CD8-positive, alpha-beta memory T cell (primary cell): Measurements from ENCODE around the gene HSF2BP. TPM values are rescaled to one million over a fixed set of nuclear protein-coding genes. Genes with fewer than 3 reads are reported as not detected.
"Not testable (repeated sequence)": the region's sequence is repeated elsewhere in the genome, so short reads cannot be mapped to it uniquely, and the experiment has no call there.

ENCODE experiments used
- CTCF ChIA-PET: fragments of 350-600 bp; sonication (Branson Sonifier 250); formaldehyde crosslinking; loops from one replicate; lab custom pipeline; 2021; ENCODE audit warnings: antibody characterized with exemption; lab: Charles Lee
- POLR2A ChIA-PET: fragments of 350-600 bp; sonication (Branson Sonifier 250); formaldehyde crosslinking; loops from one replicate; lab custom pipeline; 2021; ENCODE audit warnings: antibody characterized with exemption; lab: Charles Lee
- DNase-seq, 5 donors: peaks; one replicate each; pipeline versions ENCODE4 v3.0.0 to v3.0.0-alpha.2; 2020 to 2022; ENCODE audit warnings: mixed read lengths in 1 of 5
- H3K27ac ChIP-seq: one replicate; pipeline ENCODE4 v1.7.0; 2013; ENCODE audit warnings: low read depth, mild to moderate bottlenecking, low read length, moderate library complexity
- H3K27me3 ChIP-seq: 2 replicates; pipeline ENCODE4 v1.7.0; 2013; ENCODE audit warnings: low read length, mild to moderate bottlenecking; ENCODE audit not compliant: insufficient read depth, poor library complexity, severe bottlenecking
- H3K36me3 ChIP-seq: 2 replicates; pipeline ENCODE4 v1.7.0; 2013; ENCODE audit warnings: mild to moderate bottlenecking, low read length, moderate library complexity; ENCODE audit not compliant: insufficient read depth
- H3K4me1 ChIP-seq: 2 replicates; pipeline ENCODE4 v1.7.0; 2013; ENCODE audit warnings: mild to moderate bottlenecking, low read length, moderate library complexity; ENCODE audit not compliant: insufficient read depth
- H3K4me3 ChIP-seq: 2 replicates; pipeline ENCODE4 v1.7.0; 2013; ENCODE audit warnings: mild to moderate bottlenecking, low read length
- H3K9me3 ChIP-seq: 2 replicates; pipeline ENCODE4 v1.7.0; 2013; ENCODE audit warnings: mild to moderate bottlenecking, low read length
- H3K27ac Mint-ChIP-seq, 8 donors: one replicate each; pipeline ENCODE4 v1.8.0; 2020 to 2021; ENCODE audit warnings: mixed read lengths in 8 of 8, mild to moderate bottlenecking in 6 of 8, inconsistent platforms in 3 of 8, moderate library complexity in 3 of 8
- H3K27me3 Mint-ChIP-seq, 2 donors: one replicate each; pipeline ENCODE4 v1.8.0; 2020 to 2021; ENCODE audit warnings: mixed read lengths in 2 of 2, mild to moderate bottlenecking in 1 of 2, moderate library complexity in 1 of 2
- H3K36me3 Mint-ChIP-seq, 3 donors: one replicate each; pipeline ENCODE4 v1.8.0; 2020 to 2021; ENCODE audit warnings: mixed read lengths in 3 of 3, inconsistent platforms in 1 of 3, mild to moderate bottlenecking in 1 of 3
- H3K4me1 Mint-ChIP-seq, 3 donors: one replicate each; pipeline ENCODE4 v1.8.0; 2020 to 2021; ENCODE audit warnings: mixed read lengths in 3 of 3, inconsistent platforms in 1 of 3, mild to moderate bottlenecking in 1 of 3
- H3K4me3 Mint-ChIP-seq, 7 donors: one replicate each; pipeline ENCODE4 v1.8.0; 2020 to 2021; ENCODE audit warnings: mixed read lengths in 7 of 7, mild to moderate bottlenecking in 6 of 7, moderate library complexity in 4 of 7, inconsistent platforms in 2 of 7
- H3K9me3 Mint-ChIP-seq, 5 donors: one replicate each; pipeline ENCODE4 v1.8.0; 2020 to 2022; ENCODE audit warnings: mixed read lengths in 5 of 5, mild to moderate bottlenecking in 3 of 5, moderate library complexity in 2 of 5, inconsistent platforms in 1 of 5
- polyA plus RNA-seq: library from polyadenylated mRNA; unstranded; fragments of 300-500 nt; fragmentation: Illumina TruSeq; gene quantifications from one replicate; pipeline ENCODE4 v1.2.3, GENCODE V29; 2021
- total RNA-seq, 2 experiments: library from RNA; stranded (reverse); gene quantifications; one replicate each; pipeline ENCODE4 v1.2.3, GENCODE V29; 2021

Gene HSF2BP
- total and polyA plus RNA-seq, 3 experiments from 2014 or later, result 0.28 to 1.4 (median 0.53) TPM

- POLR2A ChIA-PET, result no interaction called here
- no peak overlapping the region for H3K27ac Mint-ChIP-seq
- peaks cover 6% of the 10 kb centered on the region for H3K27me3 ChIP-seq
- H3K4me3 Mint-ChIP-seq, result no peak overlapping the region
- H3K27me3 Mint-ChIP-seq, result peaks cover 4 to 6% of the 10 kb centered on the region in 2 donors
- H3K27ac ChIP-seq, result no peak overlapping the region
- H3K36me3 ChIP-seq, result no peaks in the 10 kb centered on the region
- H3K9me3 Mint-ChIP-seq, result no peaks in the 10 kb centered on the region
- CTCF ChIA-PET, result no interaction called here
- H3K4me1 ChIP-seq, result no peaks in the 10 kb centered on the region
- DNase-seq, result no peak
- peaks cover 5 to 6% (median 6%) of the 10 kb centered on the region in 3 donors for H3K4me1 Mint-ChIP-seq
- H3K9me3 ChIP-seq, result no peaks in the 10 kb centered on the region
- no peak overlapping the region for H3K4me3 ChIP-seq
- no peaks in the 10 kb centered on the region for H3K36me3 Mint-ChIP-seq
These were observed 62.7 kb downstream of the HSF2BP start for GRCh38 chr21:43596616-43597015.

DNA sequence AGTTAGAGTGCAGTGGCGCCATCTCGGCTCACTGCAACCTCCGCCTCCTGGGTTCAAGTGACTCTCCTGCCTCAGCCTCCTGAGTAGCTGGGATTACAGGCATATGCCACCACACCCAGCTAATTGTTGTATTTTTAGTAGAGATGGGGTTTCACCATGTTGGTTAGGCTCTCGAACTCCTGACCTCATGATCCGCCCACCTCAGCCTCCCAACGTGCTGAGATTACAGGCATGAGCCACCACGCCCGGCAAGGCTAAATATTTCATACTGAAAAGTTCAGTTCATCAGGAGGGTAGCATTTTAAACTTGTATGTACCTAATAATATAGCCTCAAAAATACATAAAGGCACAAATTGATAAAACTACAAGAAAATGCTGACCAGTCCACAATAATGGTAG lies 63.5 kb downstream of the HSF2BP start:
- H3K27me3 ChIP-seq, H3K36me3 ChIP-seq, POLR2A ChIA-PET, H3K27ac ChIP-seq, DNase-seq, H3K27me3 Mint-ChIP-seq, CTCF ChIA-PET, H3K27ac Mint-ChIP-seq, H3K36me3 Mint-ChIP-seq, H3K4me3 Mint-ChIP-seq, H3K4me3 ChIP-seq, H3K4me1 Mint-ChIP-seq, H3K4me1 ChIP-seq, H3K9me3 ChIP-seq, H3K9me3 Mint-ChIP-seq: not testable (repeated sequence)

GRCh38 chr21:43593078-43593477 lies 66.2 kb downstream of the HSF2BP start:
- H3K9me3 Mint-ChIP-seq, result no peaks in the 10 kb centered on the region
- no peak overlapping the region for H3K4me3 Mint-ChIP-seq
- no peak overlapping the region for H3K27ac Mint-ChIP-seq

GRCh38 chr21:43591571-43591970 lies 67.7 kb downstream of the HSF2BP start:
- H3K27ac ChIP-seq, result no peak overlapping the region
- Mint-ChIP-seq H3K4me1 (no peaks in the 10 kb centered on the region), H3K27me3 (peaks cover 6 to 24% of the 10 kb centered on the region in 2 donors), H3K36me3 (no peaks in the 10 kb centered on the region), H3K4me3 (no peak overlapping the region), H3K9me3 (no peaks in the 10 kb centered on the region), H3K27ac (no peak overlapping the region)
- no peaks in the 10 kb centered on the region for H3K36me3 ChIP-seq
- peaks cover 6% of the 10 kb centered on the region for H3K27me3 ChIP-seq
- DNase-seq, result no peak
- ChIA-PET CTCF (no interaction called here), POLR2A (no interaction called here)
- no peaks in the 10 kb centered on the region for H3K4me1 ChIP-seq
- no peaks in the 10 kb centered on the region for H3K9me3 ChIP-seq
- no peak overlapping the region for H3K4me3 ChIP-seq

More at GRCh38 chr21:43593078-43593477, 66.2 kb downstream of the HSF2BP start:
- Mint-ChIP-seq H3K4me1 (no peaks in the 10 kb centered on the region), H3K36me3 (no peaks in the 10 kb centered on the region), H3K27me3 (peaks cover 6 to 18% of the 10 kb centered on the region in 2 donors)
- H3K4me1 ChIP-seq, result no peaks in the 10 kb centered on the region
- DNase-seq, result no peak
- CTCF ChIA-PET, result no interaction called here
- no peak overlapping the region for H3K27ac ChIP-seq
- peaks cover 6% of the 10 kb centered on the region for H3K27me3 ChIP-seq
- no peaks in the 10 kb centered on the region for H3K9me3 ChIP-seq
- POLR2A ChIA-PET, result no interaction called here
- no peak overlapping the region for H3K4me3 ChIP-seq
- no peaks in the 10 kb centered on the region for H3K36me3 ChIP-seq

DNA sequence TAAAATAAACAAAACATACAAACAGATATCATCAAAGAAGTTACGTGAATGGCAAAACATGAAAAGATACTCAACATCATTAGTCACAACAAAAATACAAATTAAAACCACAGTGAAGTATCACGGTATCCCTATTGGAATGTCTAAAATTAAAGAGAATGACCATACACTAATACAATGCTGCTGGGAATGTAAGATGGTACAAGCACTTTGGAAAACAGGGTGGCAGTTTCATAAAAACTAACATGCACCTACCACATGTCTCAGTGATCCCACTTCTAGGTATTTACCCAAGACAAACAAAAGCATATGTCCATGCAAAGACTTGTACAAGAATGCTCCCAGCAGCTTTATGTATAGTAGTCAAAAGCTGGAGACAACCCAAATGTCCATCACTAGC lies 69.1 kb downstream of the HSF2BP start:
- no peak overlapping the region for H3K4me3 ChIP-seq
- no peaks in the 10 kb centered on the region for H3K36me3 Mint-ChIP-seq
- no peaks in the 10 kb centered on the region for H3K9me3 ChIP-seq
- no peaks in the 10 kb centered on the region for H3K9me3 Mint-ChIP-seq
- peaks cover 6% of the 10 kb centered on the region for H3K27me3 ChIP-seq
- H3K27ac ChIP-seq, result no peak overlapping the region
- ChIA-PET POLR2A (no interaction called here), CTCF (no interaction called here)
- no peaks in the 10 kb centered on the region for H3K4me1 ChIP-seq
- no peaks in the 10 kb centered on the region for H3K4me1 Mint-ChIP-seq
- DNase-seq, result no peak
- H3K4me3 Mint-ChIP-seq, result no peak overlapping the region
- peaks cover 5 to 34% of the 10 kb centered on the region in 2 donors for H3K27me3 Mint-ChIP-seq
- H3K27ac Mint-ChIP-seq, result no peak overlapping the region
- no peaks in the 10 kb centered on the region for H3K36me3 ChIP-seq

- H3K27ac Mint-ChIP-seq, result no peak overlapping the region
- H3K9me3 Mint-ChIP-seq, result no peaks in the 10 kb centered on the region
- Histone ChIP-seq H3K9me3 (no peaks in the 10 kb centered on the region), H3K27ac (no peak overlapping the region), H3K4me3 (no peak overlapping the region), H3K27me3 (peaks cover 6% of the 10 kb centered on the region), H3K36me3 (no peaks in the 10 kb centered on the region), H3K4me1 (no peaks in the 10 kb centered on the region)
- no peaks in the 10 kb centered on the region for H3K4me1 Mint-ChIP-seq
- no peaks in the 10 kb centered on the region for H3K36me3 Mint-ChIP-seq
- ChIA-PET CTCF (no interaction called here), POLR2A (no interaction called here)
- H3K27me3 Mint-ChIP-seq, result peaks cover 3 to 35% of the 10 kb centered on the region in 2 donors
- DNase-seq, result no peak
- no peak overlapping the region for H3K4me3 Mint-ChIP-seq
These were observed 70.3 kb downstream of the HSF2BP start for GRCh38 chr21:43588957-43589356.

DNA sequence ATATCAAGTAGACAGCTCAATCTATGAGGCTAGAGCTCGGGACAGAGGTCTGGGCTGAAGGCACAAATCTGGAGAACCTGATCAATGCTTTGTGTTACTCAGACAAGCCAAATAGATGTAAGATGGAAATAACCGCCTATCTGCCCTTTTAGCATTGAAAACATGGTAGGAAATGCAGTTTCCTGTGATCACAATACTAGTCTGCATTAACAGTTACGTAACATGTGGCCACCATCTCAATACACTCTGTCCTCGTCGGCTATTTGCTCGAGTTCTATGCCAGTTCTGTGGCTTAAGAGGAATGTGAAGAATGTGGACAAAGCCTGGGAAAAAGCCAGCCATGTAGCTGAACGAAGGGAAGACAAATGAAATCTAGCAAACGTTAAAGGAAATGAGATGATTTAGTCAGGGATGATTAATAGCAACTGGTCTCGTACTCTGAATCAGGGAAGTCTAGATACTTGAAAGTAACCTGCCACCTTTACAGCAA lies 73.3 kb downstream of the HSF2BP start:
- Histone ChIP-seq H3K27ac (no peak overlapping the region), H3K4me1 (no peaks in the 10 kb centered on the region), H3K4me3 (no peak overlapping the region), H3K36me3 (no peaks in the 10 kb centered on the region), H3K9me3 (no peaks in the 10 kb centered on the region), H3K27me3 (no peaks in the 10 kb centered on the region)
- Mint-ChIP-seq H3K27me3 (peaks cover 0 to 31% of the 10 kb centered on the region in 2 donors), H3K4me1 (no peaks in the 10 kb centered on the region), H3K9me3 (no peaks in the 10 kb centered on the region), H3K4me3 (no peak overlapping the region), H3K36me3 (no peaks in the 10 kb centered on the region), H3K27ac (peak overlapping the region in 1 of 8 donors; percentile 19)
- no peak for DNase-seq
- CTCF ChIA-PET, result no interaction called here
- POLR2A ChIA-PET, result interaction anchor here (0.7 kb wide), 1 partner anchor 1740 kb away, joined by 4 read pairs; no protein-coding TSS in a partner anchor

GRCh38 chr21:43585514-43585913 lies 73.8 kb downstream of the HSF2BP start:
- CTCF ChIA-PET, result no interaction called here
- H3K4me1 ChIP-seq, result no peaks in the 10 kb centered on the region
- no peak overlapping the region for H3K27ac ChIP-seq
- no peaks in the 10 kb centered on the region for H3K9me3 ChIP-seq
- Mint-ChIP-seq H3K4me3 (no peak overlapping the region), H3K27me3 (peaks cover 0 to 33% of the 10 kb centered on the region in 2 donors), H3K9me3 (no peaks in the 10 kb centered on the region), H3K4me1 (no peaks in the 10 kb centered on the region), H3K36me3 (peaks cover 0 to 3% (median 0%) of the 10 kb centered on the region in 3 donors), H3K27ac (no peak overlapping the region)
- H3K4me3 ChIP-seq, result no peak overlapping the region
- POLR2A ChIA-PET, result no interaction called here
- no peaks in the 10 kb centered on the region for H3K36me3 ChIP-seq
- no peaks in the 10 kb centered on the region for H3K27me3 ChIP-seq
- DNase-seq, result no peak
